GM21825 (cell line): ENCODE results near the gene TRH.

ENCODE experiments used
- ATAC-seq: cut with Tn5 transposase; IDR thresholded peaks from one replicate; pipeline ENCODE4 v1.9.1; 2021; ENCODE audit warnings: mild to moderate bottlenecking, moderate library complexity; ENCODE audit not compliant: unreplicated experiment

The TRH gene

GRCh38 chr3:129974564-129974832 is at the start of gene TRH:
TRH (plus strand) TSS chr3:129974720; CDS start chr3:129975817, 1,097 bp downstream.
- no peak for ATAC-seq

- ATAC-seq: no peak
Measured at GRCh38 chr3:129927072-129927471, 47.4 kb upstream of the TRH start.

GRCh38 chr3:129929383-129929782 is 45.1 kb upstream of the TRH start:
- no peak for ATAC-seq

- no peak for ATAC-seq
Measured at GRCh38 chr3:129933471-129933870, 41.0 kb upstream of the TRH start.

GRCh38 chr3:129934234-129935123 is 40.0 kb upstream of the TRH start:
- no peak for ATAC-seq

GRCh38 chr3:129936757-129937156 is 37.8 kb upstream of the TRH start:
- ATAC-seq: no peak

- no peak for ATAC-seq
Measured at GRCh38 chr3:129937717-129938116, 36.8 kb upstream of the TRH start.

GRCh38 chr3:129938140-129938930 is 36.2 kb upstream of the TRH start:
- no peak for ATAC-seq

GRCh38 chr3:129940086-129940485 is 34.4 kb upstream of the TRH start:
- no peak for ATAC-seq

- ATAC-seq: no peak
Measured at GRCh38 chr3:129942296-129942695, 32.2 kb upstream of the TRH start.

GRCh38 chr3:129943020-129943419 is 31.5 kb upstream of the TRH start:
- ATAC-seq: no peak

GRCh38 chr3:129944709-129945108 is 29.8 kb upstream of the TRH start:
- no peak for ATAC-seq

- no peak for ATAC-seq
Measured at GRCh38 chr3:129947538-129948240, 26.8 kb upstream of the TRH start.

- ATAC-seq: no peak
Measured at GRCh38 chr3:129950318-129951046, 24.0 kb upstream of the TRH start.

- no peak for ATAC-seq
Measured at GRCh38 chr3:129952556-129953355, 21.8 kb upstream of the TRH start.

- ATAC-seq: no peak
Measured at GRCh38 chr3:129953621-129954020, 20.9 kb upstream of the TRH start.

- ATAC-seq: no peak
Measured at GRCh38 chr3:129954514-129954913, 20.0 kb upstream of the TRH start.

- ATAC-seq: no peak
Measured at GRCh38 chr3:129956936-129957335, 17.6 kb upstream of the TRH start.

GRCh38 chr3:129958755-129959154 is 15.8 kb upstream of the TRH start:
- no peak for ATAC-seq

GRCh38 chr3:129961141-129961541 is 13.4 kb upstream of the TRH start:
- ATAC-seq: no peak
